ENCODE results near the gene PTPRJ. TPM values are rescaled to one million over a fixed set of nuclear protein-coding genes. Genes with fewer than 3 reads are reported as not detected.

The PTPRJ gene
- total RNA-seq, 1 donor from 2014 or later: 63.9 TPM

DNA sequence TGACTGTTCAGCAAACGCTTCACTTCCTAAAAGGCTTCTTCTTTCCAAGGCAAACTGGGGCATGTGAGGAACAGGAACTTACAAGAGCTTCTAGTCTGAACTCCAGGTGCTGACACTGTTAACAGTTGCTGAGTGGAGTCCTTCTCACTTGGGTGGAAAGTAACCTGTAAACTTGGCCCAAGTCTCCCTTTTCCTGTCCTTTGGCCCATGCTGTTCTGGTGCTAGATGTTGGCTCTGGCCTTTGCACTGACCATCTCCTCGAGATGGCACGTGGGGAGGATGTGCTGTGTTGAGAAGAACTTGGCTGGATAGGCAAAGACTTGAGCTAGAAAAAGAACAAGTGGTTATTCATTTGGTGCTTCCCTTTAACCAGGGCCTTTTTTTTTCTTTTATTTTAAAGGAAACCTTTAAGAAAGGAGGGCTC is 53.6 kb downstream of the PTPRJ start:
- intact Hi-C loops (cut with micrococcal nuclease): loop anchor here (2.0 kb wide), 1 partner anchor 17 kb away; no protein-coding TSS in a partner anchor

DNA sequence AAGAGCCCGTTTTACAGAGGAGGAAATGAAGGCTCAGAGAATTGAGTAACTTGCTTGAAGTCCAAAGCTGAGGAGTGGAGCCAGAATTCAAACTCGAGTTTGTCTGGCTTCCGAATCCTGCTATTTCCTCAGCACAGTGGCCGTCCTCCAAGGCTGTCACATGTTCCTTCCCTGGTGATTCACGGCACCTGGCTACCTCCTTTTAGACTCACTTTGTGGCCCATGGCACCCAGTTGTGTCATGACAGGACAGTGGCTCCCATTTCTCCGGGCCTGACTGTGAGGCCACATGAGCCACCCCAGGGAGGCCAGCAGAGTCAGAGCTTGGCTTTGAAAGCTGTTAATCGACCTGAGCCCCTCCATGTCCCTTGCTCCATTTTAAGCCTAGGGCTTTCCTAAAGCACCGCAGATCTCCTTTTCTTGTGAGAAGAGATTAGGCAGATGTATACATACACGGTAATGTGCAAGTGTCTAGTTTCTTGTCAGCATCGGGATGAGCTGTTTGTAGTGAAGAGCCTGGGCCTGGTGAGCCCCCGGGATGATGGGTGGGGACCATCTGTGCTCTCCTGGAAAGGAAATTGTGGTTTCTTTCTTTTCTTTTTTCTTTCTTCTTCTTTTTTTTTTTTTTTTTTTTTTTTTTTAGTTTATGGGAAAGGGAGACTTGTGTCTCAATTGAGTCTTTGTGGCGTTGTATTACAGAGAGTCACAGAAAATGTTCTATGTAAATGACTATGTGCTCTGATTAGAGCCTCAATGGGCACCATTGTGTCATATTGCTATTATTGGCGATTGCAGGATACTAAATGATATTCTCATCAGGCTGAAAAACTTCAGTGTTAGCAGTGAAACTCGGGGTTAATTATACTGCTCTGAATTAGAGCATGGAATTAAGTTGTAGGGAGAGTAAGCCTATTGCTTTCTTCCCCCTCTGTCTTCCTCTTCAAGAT is 54.8 kb downstream of the PTPRJ start:
- intact Hi-C loops (cut with micrococcal nuclease): loop anchor here (1.0 to 2.0 kb wide), 2 partner anchors 8 to 16 kb away; no protein-coding TSS in a partner anchor

DNA sequence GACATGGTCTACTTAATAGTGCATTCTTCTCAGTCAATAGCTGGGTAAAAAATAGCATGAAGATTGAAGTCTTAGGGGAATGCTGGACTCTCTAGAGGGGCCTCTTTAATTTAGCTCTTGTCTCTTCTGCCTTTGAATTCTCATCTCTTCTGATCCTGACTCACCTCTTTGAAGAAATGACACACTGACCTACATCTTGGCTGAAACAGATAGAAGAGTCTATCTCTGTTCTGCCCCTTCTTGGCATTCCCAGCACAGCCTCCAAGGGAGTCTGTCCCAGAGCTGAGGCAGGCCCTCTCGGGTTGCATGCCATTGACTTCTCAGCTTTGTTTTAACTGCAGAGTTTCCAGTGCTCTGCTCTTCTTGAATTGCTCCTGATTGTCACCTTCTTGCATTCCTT is 55.7 kb downstream of the PTPRJ start:
- intact Hi-C loops (cut with micrococcal nuclease): no loop called here

DNA sequence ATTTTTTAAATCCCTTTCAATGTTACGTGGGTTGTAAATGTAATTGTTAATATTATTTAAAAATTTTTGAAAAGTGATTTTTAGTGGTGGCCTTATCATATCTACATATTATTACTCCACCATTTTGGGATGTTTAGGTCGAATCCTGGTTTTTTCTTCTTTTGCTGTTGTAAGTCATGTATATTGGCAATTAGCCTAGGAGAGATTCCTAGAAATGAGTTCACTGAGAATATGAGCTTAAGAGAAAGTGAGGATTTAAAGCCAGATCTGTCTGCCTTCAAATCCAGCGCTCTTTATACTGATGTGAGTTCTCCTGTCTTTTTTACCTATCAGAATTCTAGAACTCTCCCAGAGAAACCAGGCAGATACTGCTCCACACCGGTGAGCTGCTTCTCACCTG is 56.1 kb downstream of the PTPRJ start:
- intact Hi-C loops (cut with micrococcal nuclease): no loop called here

DNA sequence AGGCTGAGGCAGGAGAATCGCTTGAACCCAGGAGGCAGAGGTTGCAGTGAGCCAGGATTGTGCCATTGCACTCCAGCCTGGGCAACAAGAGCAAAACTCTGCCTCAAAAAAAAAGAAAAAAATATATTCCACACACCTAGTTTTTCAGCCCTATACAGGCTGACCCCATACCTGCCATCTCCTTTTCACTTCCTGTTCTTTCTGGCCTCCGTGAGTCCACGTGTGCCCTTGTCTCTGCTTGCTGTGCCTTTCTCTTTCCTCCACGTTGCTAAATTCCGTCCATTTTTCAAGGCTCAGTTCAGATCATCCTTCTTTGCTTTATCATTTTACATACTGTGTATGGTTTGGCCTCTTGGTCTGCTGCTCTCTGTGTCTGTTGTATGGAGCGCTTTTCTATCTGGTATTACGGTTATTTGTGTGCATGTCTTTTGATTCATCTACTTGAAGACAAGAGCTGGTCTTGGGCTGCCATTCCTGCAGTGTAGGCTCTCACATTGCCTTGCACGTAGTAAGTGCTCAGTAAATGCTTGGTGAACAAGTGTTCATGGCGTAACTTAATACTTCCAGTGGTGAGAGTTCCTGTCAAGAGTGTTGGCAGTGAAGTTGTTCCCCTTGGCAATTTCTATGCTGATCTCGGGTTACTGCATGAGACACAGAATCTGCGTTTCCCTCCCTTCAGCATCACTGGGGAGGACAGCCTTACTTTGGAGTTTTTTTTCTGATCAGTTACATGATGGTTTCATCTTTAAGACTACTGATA is 57.5 kb downstream of the PTPRJ start:
- intact Hi-C loops (cut with micrococcal nuclease): no loop called here

DNA sequence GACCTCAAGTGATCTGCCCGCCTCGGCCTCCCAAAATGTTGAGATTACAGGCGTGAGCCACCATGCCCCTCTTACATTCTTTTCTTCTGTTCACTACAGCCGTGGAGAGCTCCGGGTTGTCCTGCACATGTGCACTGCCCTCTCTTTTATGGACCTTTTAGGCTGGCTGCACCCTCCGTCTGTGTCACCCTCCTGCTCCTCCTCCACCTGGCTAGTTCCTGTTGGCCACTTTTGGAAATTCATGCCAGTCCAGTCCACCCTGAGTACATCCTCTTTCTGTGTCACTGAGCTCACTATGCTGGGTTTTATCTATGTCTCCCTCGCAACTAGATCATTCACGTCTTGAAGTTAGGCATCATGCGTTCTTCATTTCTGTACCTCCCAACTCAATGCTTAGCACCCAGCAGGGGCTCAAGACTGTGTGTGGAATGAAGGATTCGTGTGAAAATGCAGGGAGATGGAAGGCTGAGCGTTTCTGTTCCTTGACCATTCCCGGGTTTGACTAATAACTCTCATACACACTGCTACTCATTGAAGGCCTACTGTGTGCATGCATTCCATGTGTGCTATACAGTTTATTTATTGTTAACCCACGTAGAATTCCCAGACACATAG is 60.6 kb downstream of the PTPRJ start:
- intact Hi-C loops (cut with micrococcal nuclease): no loop called here

DNA sequence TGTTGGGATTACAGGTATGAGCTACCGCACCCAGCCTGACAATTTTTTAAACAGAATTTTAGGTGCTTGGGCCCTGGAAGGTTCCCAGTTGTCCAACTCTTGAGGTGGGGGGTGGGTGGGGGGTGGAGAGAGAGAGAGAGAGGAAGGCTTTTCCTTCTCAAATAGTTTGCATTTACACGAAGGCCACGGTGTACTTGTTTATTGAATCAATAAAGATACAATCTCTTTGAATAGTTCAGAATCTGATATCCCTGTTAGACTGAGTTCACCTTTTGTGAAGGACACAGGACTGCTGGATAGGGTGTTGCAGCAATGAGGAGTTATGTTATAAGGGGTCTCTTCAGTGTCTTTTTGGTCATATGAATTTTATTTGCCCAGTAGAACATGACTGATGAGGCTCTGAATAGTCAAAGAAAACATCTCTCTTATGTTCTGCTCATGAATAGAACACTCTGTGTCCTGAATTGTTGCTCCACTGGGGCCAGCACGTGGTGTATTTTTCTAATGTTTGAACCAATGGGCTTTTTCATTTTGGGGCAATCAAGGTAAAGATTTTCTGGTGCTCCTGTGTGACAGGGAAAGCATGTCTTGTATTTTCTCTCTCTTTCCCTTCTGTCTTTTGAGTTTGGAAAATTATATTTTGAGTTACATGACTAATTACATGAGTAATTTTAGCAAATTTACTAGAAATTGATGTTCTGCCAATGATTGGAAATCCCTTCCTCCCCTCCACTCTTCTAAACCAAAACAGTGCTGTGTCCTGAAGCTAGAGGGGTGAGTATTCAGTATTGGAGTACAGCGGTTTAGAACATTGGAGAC is 61.7 kb downstream of the PTPRJ start:
- intact Hi-C loops (cut with micrococcal nuclease): no loop called here

DNA sequence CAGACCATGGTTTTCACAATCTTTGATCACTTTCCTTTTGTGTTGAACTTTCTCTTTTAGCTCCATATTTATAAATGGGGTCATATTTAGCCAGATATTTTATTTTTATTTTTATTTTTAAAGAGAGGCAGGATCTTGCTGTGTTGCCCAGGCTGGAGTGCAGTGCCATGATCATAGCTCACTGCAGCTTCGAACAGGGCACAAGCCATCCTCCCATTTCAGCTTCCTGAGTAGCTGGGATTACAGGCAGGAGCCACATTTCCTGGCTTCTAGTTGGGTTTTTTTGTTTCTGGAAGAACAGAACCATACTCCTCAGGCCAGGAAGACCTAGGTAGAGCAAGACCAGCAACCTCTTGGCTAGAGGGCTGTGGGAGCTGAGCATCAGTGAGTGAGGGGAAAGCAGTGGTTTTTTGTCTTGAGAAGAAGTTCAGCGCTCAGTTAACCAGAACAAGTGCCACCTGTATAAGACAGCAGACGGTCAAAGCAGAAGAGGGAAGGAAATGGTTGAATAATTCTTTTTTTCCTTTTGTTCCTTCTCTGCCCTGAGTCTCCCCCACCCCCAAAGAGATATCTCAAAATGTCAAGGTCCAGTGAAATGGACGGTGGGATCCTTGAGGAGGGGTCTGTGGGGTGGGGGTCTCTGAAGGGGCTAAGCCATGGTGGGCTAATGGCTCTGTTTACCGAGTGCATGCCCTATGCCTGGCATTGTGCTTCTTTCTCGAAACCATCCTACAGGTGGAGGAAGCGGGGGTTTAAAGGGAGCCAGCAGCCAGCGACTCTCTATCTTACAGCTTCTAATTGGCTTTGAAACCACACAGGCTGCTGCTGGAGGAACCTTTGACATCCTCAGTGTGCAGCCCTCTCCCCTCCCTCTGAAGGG is 63.0 kb downstream of the PTPRJ start:
- intact Hi-C loops (cut with micrococcal nuclease): loop anchor here (1.0 kb wide), 1 partner anchor 8 kb away; no protein-coding TSS in a partner anchor

DNA sequence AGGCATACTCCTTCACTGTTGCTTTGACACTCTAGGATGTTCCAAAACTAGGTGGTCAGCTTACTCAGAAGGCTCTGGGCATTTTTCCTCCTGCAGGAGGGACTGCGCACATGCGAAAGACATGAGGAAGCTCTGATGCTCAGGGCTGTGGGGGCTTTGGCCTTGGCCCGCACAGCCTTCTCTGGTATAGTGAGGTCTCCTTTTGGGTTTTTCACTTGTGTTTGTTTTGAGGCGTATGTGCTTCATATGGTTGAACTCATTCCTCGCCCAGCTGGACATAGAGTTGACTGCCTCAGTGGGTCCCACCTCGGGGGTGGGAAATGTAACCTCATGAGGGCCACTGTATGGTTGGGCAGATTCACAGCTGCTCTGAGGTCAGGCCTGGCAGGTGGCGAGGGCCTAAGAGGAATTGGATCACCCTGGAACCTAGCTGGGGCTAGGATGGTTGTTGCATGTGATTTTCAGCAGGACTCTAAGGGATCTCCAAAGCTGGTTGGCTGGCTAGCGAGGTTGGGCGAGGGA is 63.7 kb downstream of the PTPRJ start:
- intact Hi-C loops (cut with micrococcal nuclease): loop anchor here (1.0 kb wide), 1 partner anchor 9 kb away; no protein-coding TSS in a partner anchor

DNA sequence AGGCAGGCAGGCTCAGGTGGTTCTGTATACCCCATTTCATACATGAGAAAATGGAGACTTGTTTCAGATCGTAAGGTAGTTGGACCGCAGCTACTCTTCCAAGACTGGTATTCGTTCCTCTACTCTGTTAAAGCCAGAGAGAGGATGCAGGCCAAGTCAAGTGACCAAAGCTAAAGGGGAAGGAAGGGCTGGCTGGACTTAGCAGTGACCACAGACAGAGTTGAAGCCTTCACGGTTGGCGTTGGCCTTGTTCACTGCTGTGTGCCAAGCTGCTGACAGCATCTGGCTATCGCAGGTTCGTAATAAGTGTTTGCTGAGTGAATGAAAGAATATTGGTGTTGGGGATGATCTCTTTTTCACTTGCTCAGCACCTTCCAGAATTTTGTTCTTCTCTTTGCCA is 64.2 kb downstream of the PTPRJ start:
- intact Hi-C loops (cut with micrococcal nuclease): no loop called here

DNA sequence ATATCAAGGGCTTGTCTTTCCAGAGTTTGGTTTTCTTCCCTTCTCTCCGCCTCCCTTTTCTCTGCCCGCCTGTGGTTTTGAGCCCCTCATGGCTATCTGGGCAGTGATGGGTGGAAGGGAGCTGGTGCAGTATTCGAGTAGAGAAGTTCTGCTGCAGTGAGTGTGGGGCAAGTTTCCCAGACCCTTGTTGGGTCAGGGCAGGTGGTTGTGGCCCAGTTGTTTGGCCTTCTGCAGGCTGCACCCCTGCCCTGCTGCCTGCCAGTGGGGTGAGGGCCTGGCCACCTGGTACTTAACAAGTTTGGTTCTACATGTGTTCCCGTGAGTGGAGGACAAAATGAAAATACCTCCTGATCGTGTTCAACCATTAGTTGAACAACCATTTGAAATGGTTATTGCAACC is 65.2 kb downstream of the PTPRJ start:
- intact Hi-C loops (cut with micrococcal nuclease): no loop called here

DNA sequence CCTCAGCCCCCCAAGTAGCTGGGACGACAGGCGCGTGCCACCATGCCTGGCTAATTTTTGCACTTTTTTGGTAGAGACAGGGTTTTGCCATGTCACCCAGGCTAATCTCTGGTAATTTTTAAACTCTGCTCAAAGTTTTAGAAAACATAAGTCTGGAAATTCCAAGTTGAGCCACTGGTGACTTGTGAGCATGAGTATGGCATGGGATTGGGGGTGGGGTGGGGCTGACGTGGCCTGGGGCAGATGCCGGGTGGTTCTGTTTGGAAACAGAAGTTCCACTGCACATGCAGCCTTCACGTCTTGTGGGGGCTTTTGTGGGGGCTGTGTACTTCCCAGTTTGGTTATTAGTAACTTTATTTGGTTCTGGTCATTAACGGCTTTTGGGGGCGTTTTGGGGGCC is 67.3 kb downstream of the PTPRJ start:
- intact Hi-C loops (cut with micrococcal nuclease): no loop called here

DNA sequence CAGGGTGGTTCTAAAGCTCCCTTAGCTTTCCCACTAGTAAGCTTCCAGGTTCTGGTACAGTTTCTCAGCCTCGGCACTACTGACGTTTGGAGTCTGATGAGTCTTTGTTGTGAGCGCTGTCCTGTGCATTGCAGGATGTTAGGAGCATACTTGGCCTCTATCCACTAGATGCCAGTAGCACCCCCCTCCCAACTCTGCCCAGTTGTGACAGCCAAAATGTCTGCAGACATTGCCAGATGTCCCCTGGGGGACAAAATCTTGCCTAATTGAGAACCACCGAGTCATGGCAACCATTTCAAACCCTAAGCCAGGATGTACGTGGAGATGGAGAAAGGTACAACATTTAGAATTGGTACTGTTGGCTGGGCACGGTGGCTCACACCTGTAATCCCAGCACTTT is 68.7 kb downstream of the PTPRJ start:
- intact Hi-C loops (cut with micrococcal nuclease): no loop called here

DNA sequence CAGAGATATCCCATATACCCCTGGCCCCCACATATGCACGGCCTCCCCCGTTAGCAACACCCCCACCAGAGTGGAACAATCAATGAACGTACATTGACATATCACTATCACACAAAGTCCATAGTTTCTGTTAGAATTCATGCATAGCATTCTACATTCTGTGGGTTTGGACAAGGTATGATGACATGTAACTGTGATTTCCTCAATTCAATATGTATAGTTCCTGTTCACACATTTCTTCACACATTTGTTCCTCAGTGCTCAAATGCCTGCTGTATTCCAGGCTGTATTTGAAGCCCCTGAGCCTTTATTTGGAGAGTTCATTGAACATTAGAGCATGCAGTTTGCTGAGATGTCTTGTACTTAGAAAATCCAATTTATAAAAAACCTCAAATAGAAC is 69.9 kb downstream of the PTPRJ start:
- intact Hi-C loops (cut with micrococcal nuclease): loop anchor here (2.0 kb wide), 1 partner anchor 16 kb away; no protein-coding TSS in a partner anchor

DNA sequence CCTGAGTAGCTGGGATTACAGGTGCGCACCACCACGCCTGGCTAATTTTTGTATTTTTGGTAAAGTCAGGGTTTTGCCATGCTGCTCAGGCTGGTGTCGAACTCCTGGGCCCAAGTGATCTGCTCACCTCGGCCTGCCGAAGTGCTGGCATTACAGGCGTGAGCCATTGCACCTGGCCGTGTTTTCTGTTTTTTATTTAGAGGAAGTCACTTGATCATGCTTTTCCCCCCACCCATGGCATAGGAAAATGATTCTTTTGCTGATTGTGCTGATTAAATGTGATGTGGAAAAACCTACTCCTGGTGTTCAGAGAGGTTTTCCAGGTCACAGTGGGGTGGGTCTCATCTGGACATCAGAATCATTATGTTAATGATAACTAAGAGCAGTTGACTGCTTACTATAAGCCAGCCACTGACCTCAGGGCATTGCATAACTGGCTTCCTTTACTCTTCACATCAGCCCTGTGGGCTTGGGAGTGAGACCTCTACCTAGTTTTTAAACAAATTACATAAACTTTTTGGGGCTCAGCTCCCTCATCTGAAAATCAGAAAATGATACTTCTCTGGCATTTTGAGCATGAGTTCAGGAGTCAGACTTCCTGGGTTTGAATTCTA is 71.0 kb downstream of the PTPRJ start:
- intact Hi-C loops (cut with micrococcal nuclease): loop anchor here (2.0 kb wide), 1 partner anchor 17 kb away; no protein-coding TSS in a partner anchor

DNA sequence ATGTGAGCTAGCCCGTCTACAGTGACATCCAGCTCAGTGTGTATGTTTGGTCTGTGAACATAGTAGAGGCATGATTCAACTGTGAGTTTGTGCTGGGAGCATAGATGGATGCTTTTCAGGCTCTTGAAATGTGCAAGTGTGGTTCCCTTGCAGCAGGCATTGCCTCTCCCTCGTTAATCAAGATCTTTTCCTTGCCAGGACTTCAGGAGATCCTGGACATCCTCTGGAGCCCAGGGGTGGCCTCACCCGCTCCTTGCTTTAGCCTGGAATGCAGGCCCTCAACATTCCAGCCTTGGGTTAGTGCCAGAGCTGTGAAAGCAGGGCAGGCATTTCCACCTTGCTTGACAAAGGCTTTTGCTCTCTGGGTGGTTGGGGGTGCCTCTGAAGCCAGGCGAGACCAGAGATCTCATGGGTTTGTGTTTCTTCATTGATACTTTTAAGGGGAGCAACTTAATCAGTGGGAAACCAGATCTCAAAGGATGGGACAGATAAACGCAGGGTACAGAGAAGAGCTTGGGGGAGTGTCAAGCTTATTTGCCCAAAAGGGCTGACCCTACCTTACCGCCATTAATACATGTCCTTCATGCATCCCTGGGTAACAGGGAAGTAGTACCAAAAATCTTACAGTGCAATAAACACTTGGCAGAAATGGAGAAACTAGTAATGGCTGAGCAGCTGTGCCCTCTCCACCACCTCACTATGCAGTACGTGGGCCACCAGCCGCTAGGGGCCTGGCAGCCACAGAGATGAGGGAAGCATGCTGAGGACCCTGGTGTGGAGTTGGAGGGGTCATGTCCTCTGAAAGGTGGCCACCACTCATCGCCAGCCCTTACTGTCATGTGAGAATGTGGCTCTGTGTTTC is 72.1 kb downstream of the PTPRJ start:
- intact Hi-C loops (cut with micrococcal nuclease): no loop called here

DNA sequence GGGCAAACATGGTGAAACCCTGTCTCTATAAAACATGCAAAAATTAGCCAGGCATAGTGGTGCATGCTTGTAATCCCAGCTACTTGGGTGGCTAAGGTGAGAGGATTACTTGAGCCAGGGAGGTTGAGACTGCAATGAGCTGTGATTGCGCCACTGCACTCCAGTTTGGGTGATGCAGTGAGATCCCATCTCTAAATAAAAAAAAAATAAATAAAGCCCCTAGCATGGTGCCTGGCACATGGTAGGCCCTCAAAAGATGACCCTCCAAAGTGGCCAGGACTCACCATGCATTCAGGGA is 74.6 kb downstream of the PTPRJ start:
- intact Hi-C loops (cut with micrococcal nuclease): loop anchor here (1.0 to 2.0 kb wide), 7 partner anchors 18 to 288 kb away; partner anchors contain the start of genes FNBP4 and PTPRJ

Measured in T-helper 2 cell treated with Interferon-gamma antibody and Interleukin-4, amounts not matched to agents 100 ng/mL and 5 ng/mL, for 36 hours (primary cell).